GM20431 (cell line): ENCODE data around the gene RRP1B.
"Not testable (repeated sequence)": the region's sequence is repeated elsewhere in the genome, so short reads cannot be mapped to it uniquely, and the experiment has no call there.

Experiments used
- in situ Hi-C: fragments of 300-500 bp; cut with MseI, MboI; formaldehyde crosslinking; loops from one replicate; pipeline ENCODE4 v1.15.0; 2020; ENCODE audit warnings: low sequenced_read_pairs; ENCODE audit not compliant: unreplicated experiment

RRP1B gene

GRCh38 chr21:43659136-43660000 lies at the start of gene RRP1B, which contains the start of gene HSF2BP:
TSS of gene RRP1B (plus strand) at chr21:43659560. CDS start at chr21:43659665, 105 bp downstream.
TSS of gene HSF2BP (minus strand) at chr21:43659488. CDS start at chr21:43658096, 1,392 bp downstream.
- in situ Hi-C loops: no loop called here

- in situ Hi-C loops: no loop called here
Observed at GRCh38 chr21:43611598-43612369, 47.6 kb upstream of the RRP1B start.

- in situ Hi-C loops: no loop called here
Observed at GRCh38 chr21:43613755-43614638, 45.4 kb upstream of the RRP1B start.

GRCh38 chr21:43614839-43615238 lies 44.5 kb upstream of the RRP1B start:
- in situ Hi-C loops: no loop called here

- in situ Hi-C loops: not testable (repeated sequence)
Observed at GRCh38 chr21:43616861-43617260, 42.5 kb upstream of the RRP1B start.

GRCh38 chr21:43618940-43619339 lies 40.4 kb upstream of the RRP1B start:
- in situ Hi-C loops: no loop called here

GRCh38 chr21:43619344-43619743 lies 40.0 kb upstream of the RRP1B start:
- in situ Hi-C loops: no loop called here

GRCh38 chr21:43619856-43620255 lies 39.5 kb upstream of the RRP1B start:
- in situ Hi-C loops: no loop called here

GRCh38 chr21:43622796-43623195 lies 36.6 kb upstream of the RRP1B start:
- in situ Hi-C loops: no loop called here

- in situ Hi-C loops: no loop called here
Observed at GRCh38 chr21:43623588-43623987, 35.8 kb upstream of the RRP1B start.

- in situ Hi-C loops: no loop called here
Observed at GRCh38 chr21:43624339-43624738, 35.0 kb upstream of the RRP1B start.

- in situ Hi-C loops: no loop called here
Observed at GRCh38 chr21:43626390-43626789, 33.0 kb upstream of the RRP1B start.

GRCh38 chr21:43627527-43627926 lies 31.8 kb upstream of the RRP1B start:
- in situ Hi-C loops: no loop called here

- in situ Hi-C loops: no loop called here
Observed at GRCh38 chr21:43631411-43632107, 27.8 kb upstream of the RRP1B start.

- in situ Hi-C loops: no loop called here
Observed at GRCh38 chr21:43632373-43632905, 26.9 kb upstream of the RRP1B start.

GRCh38 chr21:43634618-43635017 lies 24.7 kb upstream of the RRP1B start:
- in situ Hi-C loops: no loop called here

GRCh38 chr21:43635436-43635835 lies 23.9 kb upstream of the RRP1B start:
- in situ Hi-C loops: no loop called here

GRCh38 chr21:43637530-43638158 lies 21.7 kb upstream of the RRP1B start:
- in situ Hi-C loops: no loop called here
